Measurements from ENCODE around the gene PGBD1. TPM values are rescaled to one million over a fixed set of nuclear protein-coding genes. Genes with fewer than 3 reads are reported as not detected.

PGBD1 gene
- total and polyA plus RNA-seq, 10 of the 15 experiments (the other 5 are each of a cell fraction or from before 2014, with no cell fraction given): 1.9 to 4.9 (median 3.8) TPM

DNA sequence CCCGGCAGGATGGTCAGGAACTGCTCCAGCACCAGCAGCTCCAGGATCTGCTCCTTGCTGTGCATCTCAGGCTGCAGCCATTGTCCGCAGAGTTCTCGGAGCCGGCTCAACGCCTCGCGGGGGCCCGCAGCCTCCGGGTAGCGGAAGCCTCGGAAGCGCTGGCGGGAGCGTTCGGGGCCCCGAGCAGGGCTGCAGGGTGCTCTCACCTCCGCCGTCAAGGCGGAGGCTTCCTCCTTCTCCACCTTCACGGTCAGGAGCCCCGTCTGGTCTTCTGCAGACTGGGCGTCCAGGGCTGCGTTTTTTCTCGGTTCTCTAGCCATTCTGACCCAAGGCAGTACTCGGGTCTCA, 29.7 kb upstream of the PGBD1 start:
- WGBS (ENCODE audit: insufficient coverage, insufficient replicate concordance, low lambda C conversion rate, missing lambda C conversion rate): under 1% methylated on average over 23 of the region's 25 CpGs

DNA sequence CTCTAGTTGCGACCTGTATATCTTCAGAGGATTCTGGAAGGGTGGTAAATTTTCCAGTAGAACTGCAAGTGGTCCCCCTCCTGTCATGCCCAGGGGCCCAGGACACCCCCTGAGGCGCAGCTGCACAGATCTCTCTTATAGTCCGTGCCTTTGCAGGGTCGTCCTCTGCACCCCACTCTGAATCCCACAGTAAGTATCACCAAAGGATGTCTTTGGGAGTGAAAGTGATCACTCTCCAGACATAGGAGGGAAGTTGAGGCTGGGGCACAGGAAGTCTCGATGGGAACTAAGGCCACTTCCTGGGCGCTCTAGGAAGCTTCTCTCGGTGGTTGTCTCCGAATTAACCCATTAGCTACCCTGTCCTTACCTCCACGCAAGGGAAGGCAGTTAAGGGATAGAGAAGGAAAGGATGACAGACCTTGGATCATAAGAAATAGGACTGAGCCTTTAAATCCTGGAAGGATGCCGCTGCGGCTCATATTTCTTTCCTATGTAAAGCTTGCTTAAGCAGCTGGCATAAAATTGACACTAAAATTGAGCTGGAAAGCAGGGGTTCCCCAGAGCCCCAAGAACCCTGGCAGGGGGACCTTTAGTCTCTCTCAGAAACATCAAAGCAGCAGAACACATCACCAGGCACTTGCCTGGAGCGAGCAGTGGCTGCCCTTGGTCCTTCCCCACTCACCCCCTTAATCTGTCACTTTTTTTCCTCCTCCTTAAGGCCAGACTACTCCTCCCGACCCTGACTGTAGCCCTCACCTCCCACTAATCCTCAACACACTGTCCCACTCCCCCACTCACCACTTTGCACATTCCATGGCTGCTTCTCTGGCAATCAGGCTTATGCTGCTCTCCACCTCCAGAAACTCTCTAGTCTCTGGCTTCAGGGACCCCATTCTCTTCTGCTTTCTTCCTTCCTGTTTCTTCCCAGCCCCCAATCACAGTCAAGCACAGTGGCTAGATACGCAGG, 29.1 kb upstream of the PGBD1 start, which contains the start of gene ZKSCAN4:
Gene ZKSCAN4, minus strand, starts transcription at position 261 of the 967 bp plus-strand sequence. CDS start 289 bp downstream, outside the sequence.
- H3K4me2 ChIP-seq (ENCODE audit: control insufficient read depth, insufficient read depth): peak within 1 kb of the TSS; percentile 82
- ChIA-PET RAD21 (ENCODE audit: unreplicated experiment) (interaction anchor here (0.8 to 1.9 kb wide), 12 partner anchors 9 to 146 kb away, joined by 3 to 17 read pairs (median 6); partner anchors contain the start of genes ZKSCAN8 and ZSCAN26), SMC1A (ENCODE audit: uncharacterized antibody, unreplicated experiment) (interaction anchor here (0.8 to 2.9 kb wide), 12 partner anchors 12 to 145 kb away, joined by 3 to 30 read pairs (median 5); partner anchors contain the start of genes PGBD1, ZKSCAN8 and ZSCAN26), POLR2A (interaction anchor here (0.8 to 1.4 kb wide), 6 partner anchors 15 to 175 kb away, joined by 3 to 5 read pairs (median 4); partner anchors contain the start of genes PGBD1 and ZSCAN26), CTCF (interaction anchor here (0.7 to 2.0 kb wide), 8 partner anchors 15 to 116 kb away, joined by 3 to 14 read pairs (median 4); partner anchors contain the start of gene ZSCAN26)
- FAIRE-seq (peak; percentile 84), ATAC-seq (peak; percentile 93), DNase-seq (ENCODE audit: low read depth, low spot score) (peak; percentile 67)
- peak within 1 kb of the TSS; percentile 99 for H3K4me3 ChIP-seq
- peaks cover 14% of the 10 kb centered on the region for H3K79me2 ChIP-seq (ENCODE audit: control insufficient read depth, insufficient read depth, low read length)
- WGBS (ENCODE audit: insufficient coverage, insufficient replicate concordance, low lambda C conversion rate, missing lambda C conversion rate): 4% methylated on average over 14 of the region's 14 CpGs
- TSS peak; percentile 58 for BruUV-seq (replicated peaks)
- no peaks in the 10 kb centered on the region for H3K27me3 ChIP-seq (replicated peaks in 1 of 2; ENCODE audit: control insufficient read depth in 2 of 2, insufficient read depth in 2 of 2, low read length in 1 of 2)
- H4K20me1 ChIP-seq (ENCODE audit: control insufficient read depth, insufficient read depth): no peaks in the 10 kb centered on the region
- H3K4me1 ChIP-seq (ENCODE audit: control insufficient read depth, insufficient read depth, low read length): no peaks in the 10 kb centered on the region
- H3K9me3 ChIP-seq (replicated peaks; ENCODE audit: control insufficient read depth, insufficient read depth, low read length): no peaks in the 10 kb centered on the region
- in situ Hi-C loops (cut with MboI) (no loop called here), intact Hi-C loops (cut with micrococcal nuclease; ENCODE audit: unreplicated experiment) (loop anchor here (1.0 to 2.0 kb wide), 4 partner anchors 15 to 115 kb away; partner anchors contain the start of genes ZSCAN26 and ZSCAN9)
- no peaks in the 10 kb centered on the region for H3K36me3 ChIP-seq (ENCODE audit: control insufficient read depth in 2 of 2, insufficient read depth in 2 of 2, low read length in 1 of 2)
- peak within 1 kb of the TSS; percentile 55 for H3K27ac ChIP-seq (ENCODE audit: control insufficient read depth, insufficient read depth)
- peak within 1 kb of the TSS; percentile 90 for H2AFZ ChIP-seq (ENCODE audit: control insufficient read depth, low read depth, low read length)
- peak within 1 kb of the TSS; percentile 67 for H3K9ac ChIP-seq (ENCODE audit: control insufficient read depth, insufficient read depth, low read length)
- TF ChIP-seq RAD21 (IDR thresholded peaks at IDR 0.05; ENCODE audit: insufficient read depth, low read depth, low read length): peak; percentile 35
- 0 out of 4 replicates have a peak, but pooled peaks of 1 of the 2 experiments have one; percentile 73 for TF ChIP-seq SRF (IDR thresholded peaks at IDR 0.05; ENCODE audit: low read depth in 2 of 2, low read length in 2 of 2)
- no peak for TF ChIP-seq ZNF384 (IDR thresholded peaks at IDR 0.05; ENCODE audit: borderline replicate concordance, low read depth, low read length)
- no peak for TF ChIP-seq SMAD5 (IDR thresholded peaks at IDR 0.05; ENCODE audit: low read depth)
- TF ChIP-seq CHD2 (IDR thresholded peaks at IDR 0.05; ENCODE audit: borderline replicate concordance, low read depth, low read length): no peak
- peak; percentile 85 for TF ChIP-seq TAF1 (IDR thresholded peaks at IDR 0.05; ENCODE audit: borderline replicate concordance, low read depth, low read length)
- TF ChIP-seq HDGF (IDR thresholded peaks at IDR 0.05): peak; percentile 84; the same call in 1 of the 2 replicates
- TF ChIP-seq, protein P1, sequence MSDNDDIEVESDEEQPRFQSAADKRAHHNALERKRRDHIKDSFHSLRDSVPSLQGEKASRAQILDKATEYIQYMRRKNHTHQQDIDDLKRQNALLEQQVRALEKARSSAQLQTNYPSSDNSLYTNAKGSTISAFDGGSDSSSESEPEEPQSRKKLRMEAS (IDR thresholded peaks at IDR 0.05; ENCODE audit: low read depth, low read length): no peak
- peak; percentile 80 for TF ChIP-seq HCFC1 (IDR thresholded peaks at IDR 0.05; ENCODE audit: low read length)
- TF ChIP-seq BMI1 (IDR thresholded peaks at IDR 0.05; ENCODE audit: borderline replicate concordance): no peak
- peak; percentile 60; the same call in 1 of the 2 replicates for TF ChIP-seq RB1 (IDR thresholded peaks at IDR 0.05; ENCODE audit: borderline replicate concordance)
- peak; percentile 16; the same call in 1 of the 2 replicates for TF ChIP-seq RAD51 (IDR thresholded peaks at IDR 0.05)
- TF ChIP-seq HDAC6 (IDR thresholded peaks at IDR 0.05; ENCODE audit: unreplicated experiment): no peak

More for the DNA sequence above, 29.7 kb upstream of the PGBD1 start:
- H3K9me3 ChIP-seq (replicated peaks; ENCODE audit: control insufficient read depth, insufficient read depth, low read length): no peaks in the 10 kb centered on the region
- FAIRE-seq: no peak
- peak overlapping the region; percentile 82 for H3K4me2 ChIP-seq (ENCODE audit: control insufficient read depth, insufficient read depth)
- ChIA-PET RAD21 (ENCODE audit: unreplicated experiment) (interaction anchor here (1.0 to 1.9 kb wide), 9 partner anchors 15 to 147 kb away, joined by 4 to 17 read pairs (median 6); partner anchors contain the start of genes ZKSCAN8 and ZSCAN26), POLR2A (interaction anchor here (1.1 to 1.4 kb wide), 2 partner anchors 15 to 30 kb away, joined by 5 read pairs; partner anchors contain the start of genes PGBD1 and ZSCAN26), CTCF (interaction anchor here (1.0 to 1.7 kb wide), 4 partner anchors 29 to 115 kb away, joined by 3 to 10 read pairs (median 4); no protein-coding TSS in a partner anchor), SMC1A (ENCODE audit: uncharacterized antibody, unreplicated experiment) (interaction anchor here (1.1 to 2.9 kb wide), 7 partner anchors 15 to 146 kb away, joined by 3 to 30 read pairs (median 8); partner anchors contain the start of genes PGBD1, ZKSCAN8 and ZSCAN26)
- BruUV-seq (replicated peaks): TSS peak; percentile 80
- intact Hi-C loops (cut with micrococcal nuclease; ENCODE audit: unreplicated experiment) (loop anchor here (1.0 to 2.0 kb wide), 4 partner anchors 15 to 114 kb away; partner anchors contain the start of genes ZSCAN26 and ZSCAN9), in situ Hi-C loops (cut with MboI) (no loop called here)
- peak; percentile 77 for ATAC-seq
- H4K20me1 ChIP-seq (ENCODE audit: control insufficient read depth, insufficient read depth): no peaks in the 10 kb centered on the region
- peak overlapping the region; percentile 67 for H3K9ac ChIP-seq (ENCODE audit: control insufficient read depth, insufficient read depth, low read length)
- H3K4me3 ChIP-seq: peak overlapping the region; percentile 99
- no peaks in the 10 kb centered on the region for H3K4me1 ChIP-seq (ENCODE audit: control insufficient read depth, insufficient read depth, low read length)
- DNase-seq (ENCODE audit: low read depth, low spot score): no peak
- 0 out of 2 replicates have a peak, but pooled peaks have one; percentile 32 for TF ChIP-seq LARP7 (IDR thresholded peaks at IDR 0.05)
- TF ChIP-seq PML (IDR thresholded peaks at IDR 0.05; ENCODE audit: low read length): no peak
- no peak for TF ChIP-seq ASH2L (IDR thresholded peaks at IDR 0.05; ENCODE audit: borderline replicate concordance, low read depth)
- peaks cover 14% of the 10 kb centered on the region for H3K79me2 ChIP-seq (ENCODE audit: control insufficient read depth, insufficient read depth, low read length)
- no peaks in the 10 kb centered on the region for H3K36me3 ChIP-seq (ENCODE audit: control insufficient read depth in 2 of 2, insufficient read depth in 2 of 2, low read length in 1 of 2)
- H3K27me3 ChIP-seq (replicated peaks in 1 of 2; ENCODE audit: control insufficient read depth in 2 of 2, insufficient read depth in 2 of 2, low read length in 1 of 2): no peaks in the 10 kb centered on the region
- peak overlapping the region; percentile 55 for H3K27ac ChIP-seq (ENCODE audit: control insufficient read depth, insufficient read depth)
- peak overlapping the region; percentile 90 for H2AFZ ChIP-seq (ENCODE audit: control insufficient read depth, low read depth, low read length)
